WERI-Rb-1 (cell line): ENCODE data around the gene LCE7A.

ENCODE experiments used
- DNase-seq: peaks from one replicate; pipeline ENCODE4 v3.0.0-alpha.2; 2020
- H3K27ac ChIP-seq: fragments of 250-450 bp; sonication (Bioruptor Pico); 2 replicates; pipeline ENCODE4 v1.5.1; 2020; ENCODE audit warnings: mild to moderate bottlenecking, moderate library complexity
- H3K27me3 ChIP-seq: fragments of 250-450 bp; sonication (Bioruptor Pico); 2 replicates; pipeline ENCODE4 v1.5.1; 2021; ENCODE audit warnings: mild to moderate bottlenecking, low read depth, moderate library complexity; ENCODE audit not compliant: insufficient read depth, severe bottlenecking
- H3K36me3 ChIP-seq: fragments of 250-450 bp; sonication (Bioruptor Pico); 2 replicates; pipeline ENCODE4 v1.5.1; 2020; ENCODE audit warnings: mild to moderate bottlenecking, moderate library complexity
- H3K4me3 ChIP-seq: 2 replicates; pipeline ENCODE4 v1.5.1; 2011; ENCODE audit warnings: low read depth, mild to moderate bottlenecking, control low read depth, low read length
- H3K9me3 ChIP-seq: fragments of 250-450 bp; sonication (Bioruptor Pico); 2 replicates; pipeline ENCODE4 v1.5.1; 2021; ENCODE audit warnings: mild to moderate bottlenecking, moderate library complexity; ENCODE audit not compliant: severe bottlenecking
- CTCF ChIP-seq: IDR thresholded peaks from 2 replicates; pipeline ENCODE4 v1.5.1; 2011; ENCODE audit warnings: low read depth, mild to moderate bottlenecking, control low read depth, inconsistent platforms, low read length

The LCE7A gene

DNA sequence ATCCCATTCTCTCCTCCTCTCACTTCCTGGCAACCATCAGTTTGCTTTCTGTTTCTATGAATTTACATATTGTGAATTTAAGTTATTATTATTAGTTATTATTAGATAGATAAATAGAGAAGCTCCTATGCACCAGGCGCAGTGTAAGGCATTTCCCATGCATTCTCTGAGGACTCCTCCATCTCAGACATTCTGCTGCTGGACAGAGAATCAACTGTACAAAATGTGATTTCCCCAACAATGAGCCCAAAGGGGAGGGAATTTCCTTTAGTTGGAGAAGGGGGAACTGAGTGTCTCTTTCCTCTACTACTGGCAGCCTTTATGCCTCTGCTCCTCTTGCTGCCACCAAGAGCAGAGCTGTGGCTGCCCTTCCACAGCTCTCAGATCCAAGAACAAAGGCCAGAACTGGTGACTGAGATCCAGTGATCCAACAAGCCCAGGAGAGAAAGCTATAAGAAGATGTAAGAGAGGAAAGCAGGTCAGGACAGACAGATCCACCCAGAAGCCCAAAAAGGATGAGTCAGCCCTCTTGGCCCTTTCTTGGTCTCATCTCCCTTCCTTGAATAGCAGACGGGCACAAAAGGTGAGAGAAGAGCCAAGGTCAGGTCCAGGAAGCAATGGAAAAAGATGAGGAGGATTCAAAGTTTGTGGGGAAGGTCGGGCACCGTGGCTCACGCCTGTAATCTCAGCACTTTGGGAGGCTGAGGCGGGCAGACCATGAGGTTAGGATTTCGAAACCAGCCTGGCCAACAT is 45.1 kb downstream of the LCE7A start:
- no peak for DNase-seq
- no peak for TF ChIP-seq CTCF
- no peak overlapping the region for H3K27ac ChIP-seq
- H3K36me3 ChIP-seq = no peaks in the 10 kb centered on the region
- peaks cover 5% of the 10 kb centered on the region for H3K27me3 ChIP-seq
- no peak overlapping the region for H3K4me3 ChIP-seq
- H3K9me3 ChIP-seq = no peaks in the 10 kb centered on the region

- peak; percentile 82 for DNase-seq
- Histone ChIP-seq H3K27ac (no peak overlapping the region), H3K36me3 (no peaks in the 10 kb centered on the region), H3K27me3 (peaks cover 11% of the 10 kb centered on the region), H3K4me3 (no peak overlapping the region), H3K9me3 (peaks cover 3% of the 10 kb centered on the region)
- no peak for TF ChIP-seq CTCF
Measured at GRCh38 chr1:152906023-152906565, 46.3 kb downstream of the LCE7A start.

DNA sequence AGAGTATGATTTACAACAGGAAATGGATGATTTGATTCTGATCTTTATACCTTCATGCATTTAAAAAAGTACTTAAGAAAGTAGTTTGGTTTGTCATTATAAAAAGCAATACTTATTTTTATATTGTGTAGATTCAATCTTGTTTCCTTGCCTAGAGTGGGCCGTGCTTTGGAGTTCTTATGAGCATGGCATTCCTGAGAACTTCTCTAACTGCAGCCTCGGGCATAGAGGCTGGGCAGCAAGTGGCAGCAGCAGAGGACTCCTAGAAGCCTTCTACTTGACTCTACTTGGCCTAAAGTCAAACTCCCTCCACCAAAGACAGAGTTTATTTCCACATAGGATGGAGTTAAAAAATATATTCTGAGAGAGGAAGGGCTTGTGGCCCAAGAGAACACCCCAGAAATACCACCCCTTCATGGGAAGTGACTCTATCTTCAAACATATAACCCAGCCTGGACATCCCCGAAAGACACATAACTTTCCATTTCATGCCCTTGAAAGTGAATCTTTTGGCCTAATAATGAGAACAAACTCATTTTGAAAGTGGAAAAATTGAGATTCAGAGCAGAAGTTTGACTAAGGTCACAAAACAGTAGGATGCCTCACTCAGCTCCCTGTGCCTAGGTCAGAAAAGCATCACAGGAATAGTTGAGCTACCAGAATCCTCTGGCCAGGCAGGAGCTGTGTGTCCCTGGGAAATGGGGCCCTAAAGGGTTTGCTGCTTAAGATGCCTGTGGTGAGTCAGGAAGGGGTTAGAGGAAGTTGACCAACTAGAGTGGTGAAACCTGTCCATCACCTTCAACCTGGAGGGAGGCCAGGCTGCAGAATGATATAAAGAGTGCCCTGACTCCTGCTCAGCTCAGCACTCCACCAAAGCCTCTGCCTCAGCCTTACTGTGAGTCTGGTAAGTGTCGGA is 48.1 kb downstream of the LCE7A start, which contains the start of gene IVL:
TSS of gene IVL (plus strand) at position 861 of the 916 bp plus-strand sequence. CDS start 1,252 bp downstream, outside the sequence.
- Histone ChIP-seq H3K9me3 (peaks cover 3% of the 10 kb centered on the region), H3K36me3 (no peaks in the 10 kb centered on the region), H3K27ac (no peak within 1 kb of the TSS), H3K4me3 (no peak within 1 kb of the TSS), H3K27me3 (peaks cover 18% of the 10 kb centered on the region)
- no peak for TF ChIP-seq CTCF
- no peak for DNase-seq

DNA sequence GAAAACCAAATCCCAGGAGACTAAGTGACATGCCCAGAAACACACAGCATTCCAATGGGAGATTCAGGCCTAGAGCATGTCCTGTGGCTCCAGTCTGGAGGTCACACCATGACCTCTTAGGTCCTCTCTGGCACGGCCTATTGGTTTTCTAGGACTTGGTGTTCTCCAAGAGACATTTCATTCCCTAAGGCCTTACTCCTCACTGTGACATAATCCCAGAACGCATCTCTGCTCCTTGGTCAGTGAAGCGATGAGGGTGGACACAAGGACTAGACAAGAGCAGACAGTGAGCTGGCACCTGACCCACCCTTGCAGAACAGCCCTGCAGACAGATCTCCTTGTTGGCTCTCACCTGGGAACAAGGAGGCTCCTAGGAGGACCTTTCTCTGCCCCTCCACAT is 49.4 kb downstream of the LCE7A start:
- Histone ChIP-seq H3K27me3 (peaks cover 18% of the 10 kb centered on the region), H3K27ac (no peak overlapping the region), H3K9me3 (peaks cover 3% of the 10 kb centered on the region), H3K4me3 (no peak overlapping the region), H3K36me3 (no peaks in the 10 kb centered on the region)
- TF ChIP-seq CTCF = no peak
- no peak for DNase-seq
